Fibroblast of skin of right quadriceps (primary cell): Measurements from ENCODE around the gene RPAP2.
"Not testable (repeated sequence)": the region's sequence is repeated elsewhere in the genome, so short reads cannot be mapped to it uniquely, and the experiment has no call there.

Experiments
- DNase-seq: peaks from one replicate; pipeline ENCODE4 v3.0.0-alpha.2; 2013

The RPAP2 gene

GRCh38 chr1:92323473-92324453, 24.9 kb downstream of the RPAP2 start:
- DNase-seq = no peak

- no peak for DNase-seq
These were observed 25.9 kb downstream of the RPAP2 start for GRCh38 chr1:92324784-92325183.

- DNase-seq = no peak
These were observed 27.8 kb downstream of the RPAP2 start for GRCh38 chr1:92326681-92327080.

- DNase-seq = no peak
These were observed 28.9 kb downstream of the RPAP2 start for GRCh38 chr1:92327794-92328193.

GRCh38 chr1:92329347-92330129, 30.7 kb downstream of the RPAP2 start:
- DNase-seq = peak; percentile 24

DNA sequence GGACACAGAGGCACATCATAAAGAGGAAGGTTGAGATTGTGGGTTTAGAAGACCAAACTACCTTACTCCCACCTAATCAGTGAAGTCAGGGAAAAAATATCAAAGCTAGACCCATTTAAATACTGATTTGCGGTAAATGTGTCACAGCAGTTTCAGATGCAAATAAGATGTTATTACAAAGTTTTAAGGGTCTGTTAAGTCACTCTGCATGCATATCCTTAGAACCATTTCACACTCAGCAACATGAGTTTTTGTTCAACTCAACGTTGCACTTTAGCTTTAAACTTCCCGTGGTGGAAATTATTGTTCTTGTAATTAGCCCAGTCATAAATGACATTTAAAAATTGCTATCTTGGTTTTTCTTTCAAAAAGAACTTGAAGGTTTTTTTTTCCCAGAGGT, 34.8 kb downstream of the RPAP2 start:
- no peak for DNase-seq

GRCh38 chr1:92340154-92340553, 41.3 kb downstream of the RPAP2 start:
- DNase-seq = no peak

DNA sequence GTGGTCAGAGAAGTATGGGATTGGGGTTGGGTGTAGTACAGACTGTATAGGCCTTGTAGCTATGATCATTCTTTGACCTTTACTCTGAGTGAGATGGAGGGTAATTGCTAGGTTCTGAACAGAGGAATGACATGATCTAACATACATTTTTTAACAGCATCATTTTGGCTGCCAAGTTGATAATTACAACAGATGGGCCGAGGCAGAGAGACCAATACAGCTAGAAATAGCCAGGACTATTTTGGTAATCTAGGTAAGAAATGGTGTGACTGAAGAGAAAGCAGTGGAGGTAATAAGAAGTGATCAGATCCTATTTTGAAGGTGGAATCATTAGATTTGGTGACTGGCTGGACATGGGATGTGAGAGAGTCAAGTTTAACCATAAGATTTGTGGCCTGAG, 43.5 kb downstream of the RPAP2 start:
- DNase-seq = no peak

GRCh38 chr1:92343061-92343460, 44.2 kb downstream of the RPAP2 start:
- no peak for DNase-seq

GRCh38 chr1:92346866-92347640, 48.2 kb downstream of the RPAP2 start:
- DNase-seq = no peak

DNA sequence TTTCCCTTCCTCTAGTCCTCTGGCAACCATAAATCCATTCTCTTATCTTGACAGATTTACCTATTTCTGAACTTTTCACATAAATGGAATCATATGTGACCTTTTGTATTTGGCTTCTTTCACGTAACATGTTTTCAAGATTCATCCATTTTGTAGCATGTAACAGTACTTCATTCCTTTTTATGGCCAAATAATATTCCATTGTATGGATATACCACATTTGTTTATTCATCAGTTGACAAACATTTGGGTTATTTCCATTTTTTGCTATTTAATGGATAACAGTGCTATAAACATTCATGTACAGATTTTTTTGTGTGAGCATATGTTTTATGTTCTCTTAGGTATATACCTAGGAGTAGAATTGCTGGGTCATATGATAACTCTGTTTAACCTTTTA, 54.0 kb downstream of the RPAP2 start:
- DNase-seq = no peak

GRCh38 chr1:92354259-92354658, 55.4 kb downstream of the RPAP2 start:
- no peak for DNase-seq

DNA sequence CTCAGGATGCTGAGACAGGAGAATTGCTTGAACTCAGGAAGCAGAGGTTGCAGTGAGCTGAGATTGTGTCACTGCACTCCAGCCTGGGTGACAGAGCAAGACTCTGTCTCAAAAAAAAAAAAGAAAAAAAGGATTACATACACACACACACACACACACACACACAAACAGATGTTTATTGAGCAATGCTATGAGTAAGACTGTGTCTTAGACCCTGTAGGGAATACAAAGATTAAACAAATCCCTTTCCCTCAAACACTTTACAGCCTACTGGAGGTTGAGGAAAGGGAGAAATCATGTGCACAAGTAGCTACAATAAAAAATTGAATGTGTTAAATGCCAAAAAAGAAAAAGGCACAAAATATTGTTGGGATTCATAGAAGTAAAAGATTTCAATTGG, 58.1 kb downstream of the RPAP2 start:
- peak; percentile 64 for DNase-seq

DNA sequence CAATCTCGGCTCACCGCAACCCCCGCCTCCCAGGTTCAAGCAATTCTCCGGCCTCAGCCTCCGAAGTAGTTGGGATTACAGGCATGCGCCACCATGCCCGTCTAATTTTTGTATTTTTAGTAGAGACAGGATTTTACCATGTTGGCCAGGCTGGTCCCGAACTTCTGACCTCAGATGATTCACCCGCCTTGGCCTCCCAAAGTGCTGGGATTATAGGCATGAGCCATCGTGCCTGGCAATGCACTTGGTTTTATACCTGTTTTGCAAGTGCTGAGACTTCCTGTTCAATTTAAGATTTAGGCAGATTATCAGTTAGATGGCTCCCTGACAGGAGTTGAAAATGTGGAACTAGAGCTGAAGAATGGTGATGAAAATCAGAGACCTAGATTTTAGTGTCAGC, 60.5 kb downstream of the RPAP2 start:
- not testable (repeated sequence) for DNase-seq

- no peak for DNase-seq
These were observed 61.1 kb downstream of the RPAP2 start for GRCh38 chr1:92359986-92360385.

- DNase-seq = no peak
These were observed 64.1 kb downstream of the RPAP2 start for GRCh38 chr1:92362970-92363369.

DNA sequence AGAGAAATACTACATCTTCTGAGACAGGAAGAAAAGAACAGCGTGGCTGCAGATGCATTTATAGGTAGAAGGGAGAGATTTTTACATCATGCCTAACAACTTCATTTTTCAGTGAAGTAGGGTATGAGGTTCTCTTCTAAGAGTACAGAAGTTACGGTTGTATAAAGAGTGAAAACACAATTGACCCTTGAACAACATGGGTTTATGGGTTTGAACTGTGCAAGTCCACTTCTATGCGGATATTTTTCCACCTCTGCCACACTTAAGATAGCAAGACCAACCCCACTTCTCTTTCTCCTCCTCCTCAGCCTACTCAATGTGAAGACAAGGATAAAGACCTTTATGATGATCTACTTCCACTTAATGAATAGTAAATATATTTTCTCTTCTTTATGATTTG, 64.5 kb downstream of the RPAP2 start:
- DNase-seq = no peak

DNA sequence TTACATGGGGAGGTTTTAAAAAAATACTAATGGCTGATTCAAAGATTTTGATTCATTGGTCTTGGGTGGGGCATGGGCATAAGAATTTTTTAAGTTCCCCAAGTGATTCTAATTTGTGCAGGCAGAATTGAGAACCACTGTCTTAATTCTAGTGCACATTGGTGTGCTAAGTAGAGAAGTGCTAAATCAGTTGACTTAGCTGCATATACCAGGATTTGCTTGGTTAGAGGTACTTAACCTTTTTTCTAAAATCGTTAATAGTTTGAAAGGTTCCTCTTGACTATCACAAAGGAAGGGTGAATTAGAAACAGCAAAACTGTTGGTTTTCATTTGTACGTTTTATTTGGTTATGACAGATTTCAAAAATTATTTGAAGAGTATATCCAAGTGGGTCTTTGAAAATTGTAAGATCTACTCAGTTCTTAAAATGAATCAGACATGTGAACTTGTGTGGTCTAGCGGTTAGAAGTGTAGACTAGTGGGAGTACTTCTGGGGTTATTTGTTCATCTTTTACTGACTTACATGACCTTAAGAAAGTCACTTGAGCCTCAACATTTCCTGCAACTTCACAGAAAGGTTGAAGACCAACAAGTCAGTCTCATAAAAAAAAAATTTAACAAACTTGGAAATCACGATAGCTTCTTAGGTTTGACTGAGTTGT, 66.7 kb downstream of the RPAP2 start:
- DNase-seq = no peak

- no peak for DNase-seq
These were observed 67.2 kb downstream of the RPAP2 start for GRCh38 chr1:92366040-92366395.

DNA sequence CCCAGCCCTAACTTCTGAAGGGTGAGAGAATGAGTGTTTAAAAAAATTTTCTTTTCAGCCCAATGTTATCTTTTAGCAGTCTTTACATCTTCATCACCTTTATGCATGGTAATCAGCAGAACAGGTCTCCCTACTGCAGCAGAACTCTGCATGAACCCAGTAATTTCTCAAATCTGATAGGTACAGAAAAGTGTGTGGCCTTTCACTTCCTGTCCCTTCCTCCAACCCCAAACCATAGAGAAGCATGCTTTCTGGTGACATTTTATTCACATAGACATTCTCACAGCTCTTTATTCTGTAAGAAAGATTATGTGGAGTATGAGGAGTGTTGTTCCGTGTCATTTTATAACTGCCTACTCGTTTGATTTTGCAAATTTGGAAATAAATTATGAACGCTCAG, 68.6 kb downstream of the RPAP2 start:
- no peak for DNase-seq

GRCh38 chr1:92372164-92372563, 73.3 kb downstream of the RPAP2 start:
- no peak for DNase-seq

- no peak for DNase-seq
These were observed 75.4 kb downstream of the RPAP2 start for GRCh38 chr1:92374223-92374622.

DNA sequence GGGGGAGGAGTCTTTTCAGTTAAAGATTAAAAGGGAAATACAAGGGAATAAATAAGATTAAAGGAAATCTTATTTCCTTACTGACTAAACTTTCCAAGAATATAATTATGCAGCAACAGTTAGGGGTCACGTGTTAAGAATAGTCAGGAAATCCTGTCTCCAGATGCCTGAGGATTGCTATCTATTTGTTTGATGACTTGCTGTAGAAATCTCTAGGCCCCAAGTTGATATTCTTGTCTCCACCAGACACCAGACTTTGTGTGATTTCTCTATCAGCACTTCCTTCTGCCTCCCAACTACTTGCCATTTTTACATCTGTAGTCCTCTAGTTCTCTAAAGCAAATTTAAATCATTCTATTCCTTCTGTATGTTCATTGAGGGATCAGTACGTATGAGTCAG, 77.5 kb downstream of the RPAP2 start:
- DNase-seq = no peak
